Activated CD4-positive, alpha-beta memory T cell treated with anti-CD3 and anti-CD28 coated beads for 36 hours (primary cell): ENCODE data around the gene DOK6. TPM values are rescaled to one million over a fixed set of nuclear protein-coding genes. Genes with fewer than 3 reads are reported as not detected.

Experiments used
- CTCF ChIA-PET: fragments of 350-600 bp; sonication (Branson Sonifier 250); formaldehyde crosslinking; loops from one replicate; lab custom pipeline; 2021; ENCODE audit warnings: antibody characterized with exemption, inconsistent platforms; lab: Charles Lee
- POLR2A ChIA-PET: fragments of 350-600 bp; sonication (Branson Sonifier 250); formaldehyde crosslinking; loops from one replicate; lab custom pipeline; 2021; ENCODE audit warnings: antibody characterized with exemption; lab: Charles Lee
- DNase-seq: peaks from one replicate; pipeline ENCODE4 v3.0.0-alpha.2; 2020
- H3K27ac Mint-ChIP-seq: one replicate; pipeline ENCODE4 v1.8.0; 2021; ENCODE audit warnings: mixed read lengths
- H3K27me3 Mint-ChIP-seq: one replicate; pipeline ENCODE4 v1.8.0; 2021; ENCODE audit warnings: mixed read lengths
- H3K36me3 Mint-ChIP-seq: one replicate; pipeline ENCODE4 v1.8.0; 2021; ENCODE audit warnings: mixed read lengths
- H3K4me1 Mint-ChIP-seq: one replicate; pipeline ENCODE4 v1.8.0; 2021; ENCODE audit warnings: low read depth, mixed read lengths
- H3K4me3 Mint-ChIP-seq: one replicate; pipeline ENCODE4 v1.8.0; 2021; ENCODE audit warnings: mild to moderate bottlenecking, mixed read lengths
- H3K9me3 Mint-ChIP-seq: one replicate; pipeline ENCODE4 v1.8.0; 2021; ENCODE audit warnings: mixed read lengths
- intact Hi-C: fragments of 100-400 bp; cut with micrococcal nuclease; formaldehyde crosslinking; loops from one replicate; pipeline ENCODE4 v1.15.1; 2023
- total RNA-seq, 2 experiments: library from RNA; stranded (reverse); gene quantifications; one replicate each; pipeline ENCODE4 v1.2.3, GENCODE V29; 2021

Gene DOK6
- total RNA-seq, 2 experiments from 2014 or later: not detected

DNA sequence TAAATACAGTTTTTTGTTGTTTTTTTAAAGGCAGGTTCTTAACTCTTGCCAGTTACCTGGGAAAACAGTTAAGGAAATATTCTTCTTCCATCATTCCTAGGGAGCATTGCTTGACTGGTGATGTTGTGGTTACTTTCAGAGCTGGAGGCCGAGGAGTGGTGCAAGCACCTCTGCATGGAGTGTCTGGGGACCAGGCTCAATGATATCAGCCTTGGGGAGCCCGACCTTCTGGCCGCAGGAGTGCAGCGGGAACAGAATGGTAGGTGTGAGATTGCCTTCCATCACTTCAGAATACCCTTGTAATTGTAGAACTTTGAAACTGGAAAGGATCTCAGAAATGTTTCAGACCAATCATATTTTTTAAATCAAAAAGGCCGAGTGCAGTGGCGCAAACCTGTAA lies 276.9 kb downstream of the DOK6 start:
- no peaks in the 10 kb centered on the region for H3K9me3 Mint-ChIP-seq
- no peaks in the 10 kb centered on the region for H3K27me3 Mint-ChIP-seq
- H3K27ac Mint-ChIP-seq: no peak overlapping the region
- H3K4me3 Mint-ChIP-seq: no peak overlapping the region
- no peaks in the 10 kb centered on the region for H3K4me1 Mint-ChIP-seq
- ChIA-PET CTCF (no interaction called here), POLR2A (no interaction called here)
- intact Hi-C loops: no loop called here
- no peak for DNase-seq
- no peaks in the 10 kb centered on the region for H3K36me3 Mint-ChIP-seq

DNA sequence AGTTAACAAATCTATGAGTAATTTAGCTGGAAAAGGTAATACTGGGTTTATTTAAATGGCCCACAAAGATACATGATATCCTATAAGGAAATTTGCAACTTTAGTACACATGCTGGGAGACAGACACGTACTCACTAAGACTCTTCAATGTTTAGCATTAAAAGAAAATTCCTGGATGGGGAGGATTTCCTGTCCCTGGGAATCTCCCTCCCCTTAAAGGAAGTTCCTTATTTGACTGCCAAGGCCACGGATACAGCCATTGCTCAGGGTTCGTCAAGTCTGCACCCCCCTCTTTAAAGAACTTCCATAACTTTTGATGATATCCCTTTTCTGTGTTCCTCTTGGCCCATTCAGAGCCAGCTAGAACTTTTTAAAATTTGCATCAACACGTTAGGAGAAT lies 279.4 kb downstream of the DOK6 start:
- Mint-ChIP-seq H3K9me3 (no peaks in the 10 kb centered on the region), H3K27me3 (no peaks in the 10 kb centered on the region), H3K36me3 (no peaks in the 10 kb centered on the region), H3K27ac (no peak overlapping the region), H3K4me3 (no peak overlapping the region), H3K4me1 (no peaks in the 10 kb centered on the region)
- no peak for DNase-seq
- POLR2A ChIA-PET: interaction anchor here (1.2 kb wide), 1 partner anchor 279 kb away, joined by 3 read pairs; no protein-coding TSS in a partner anchor
- intact Hi-C loops: no loop called here
- CTCF ChIA-PET: no interaction called here

DNA sequence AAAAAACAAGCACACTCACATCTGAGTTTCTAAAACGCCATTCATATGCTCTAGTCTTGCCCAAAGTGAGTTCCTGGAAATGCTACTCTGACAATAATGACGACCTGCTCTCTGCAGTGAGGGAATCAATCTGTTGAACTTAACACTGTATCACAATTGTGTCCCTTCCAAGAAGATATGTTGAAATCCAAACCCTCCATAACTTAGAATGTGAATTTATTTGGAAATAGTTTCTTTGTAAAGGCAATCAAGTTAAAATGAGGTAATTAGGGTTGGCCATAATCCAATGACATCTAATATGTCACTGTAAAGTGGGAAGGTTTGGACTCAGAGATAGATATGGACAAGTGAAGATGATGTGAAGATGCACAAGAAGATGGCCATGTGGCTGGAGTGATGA lies 282.5 kb downstream of the DOK6 start:
- intact Hi-C loops: no loop called here
- H3K9me3 Mint-ChIP-seq: no peaks in the 10 kb centered on the region
- no peaks in the 10 kb centered on the region for H3K27me3 Mint-ChIP-seq
- H3K4me3 Mint-ChIP-seq: no peak overlapping the region
- POLR2A ChIA-PET: no interaction called here
- H3K27ac Mint-ChIP-seq: no peak overlapping the region
- CTCF ChIA-PET: interaction anchor here (1.0 kb wide), 1 partner anchor 9 kb away, joined by 3 read pairs; no protein-coding TSS in a partner anchor
- H3K36me3 Mint-ChIP-seq: no peaks in the 10 kb centered on the region
- DNase-seq: no peak
- no peaks in the 10 kb centered on the region for H3K4me1 Mint-ChIP-seq

DNA sequence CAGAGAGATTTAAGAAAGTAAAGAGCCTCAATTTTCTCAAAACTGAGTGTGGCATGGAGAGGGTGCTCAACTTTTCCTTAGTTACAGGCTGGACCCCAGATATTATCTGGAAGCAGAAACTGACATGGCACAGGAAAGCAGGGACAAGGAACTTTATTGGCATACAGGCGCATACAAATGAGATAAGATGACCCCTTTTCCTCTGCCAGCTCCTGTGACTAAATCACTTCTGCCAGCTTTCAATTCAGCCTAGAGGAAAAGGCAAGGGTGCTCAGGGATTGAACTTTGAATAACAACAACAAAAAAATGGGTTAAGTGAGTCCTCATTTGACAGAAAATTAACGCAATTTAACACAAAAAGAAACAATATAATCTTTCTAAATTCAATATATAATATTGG lies 284.1 kb downstream of the DOK6 start:
- Mint-ChIP-seq H3K27me3 (no peaks in the 10 kb centered on the region), H3K4me1 (no peaks in the 10 kb centered on the region), H3K27ac (no peak overlapping the region), H3K36me3 (no peaks in the 10 kb centered on the region), H3K4me3 (no peak overlapping the region), H3K9me3 (no peaks in the 10 kb centered on the region)
- ChIA-PET POLR2A (no interaction called here), CTCF (no interaction called here)
- intact Hi-C loops: no loop called here
- no peak for DNase-seq

DNA sequence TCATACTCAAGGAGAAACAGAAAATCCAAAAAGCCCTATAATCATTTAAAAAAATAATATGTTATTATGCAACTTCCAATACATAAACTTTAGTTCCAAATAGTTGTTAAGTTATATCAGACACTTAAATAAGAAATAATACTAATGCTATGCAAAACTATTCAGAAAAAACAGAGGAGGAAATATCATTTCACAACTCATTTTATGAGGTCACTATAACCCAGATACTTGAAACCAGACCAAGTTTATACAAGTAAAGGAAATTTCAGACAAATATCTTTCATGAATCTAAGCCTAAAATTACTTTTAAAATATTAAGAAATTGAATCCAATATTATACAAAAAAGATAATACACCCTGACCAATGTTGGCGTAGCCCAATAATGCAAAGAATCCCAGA lies 286.2 kb downstream of the DOK6 start:
- intact Hi-C loops: no loop called here
- Mint-ChIP-seq H3K4me3 (no peak overlapping the region), H3K27ac (no peak overlapping the region), H3K4me1 (no peaks in the 10 kb centered on the region), H3K36me3 (no peaks in the 10 kb centered on the region), H3K27me3 (no peaks in the 10 kb centered on the region), H3K9me3 (no peaks in the 10 kb centered on the region)
- ChIA-PET POLR2A (no interaction called here), CTCF (no interaction called here)
- DNase-seq: no peak

DNA sequence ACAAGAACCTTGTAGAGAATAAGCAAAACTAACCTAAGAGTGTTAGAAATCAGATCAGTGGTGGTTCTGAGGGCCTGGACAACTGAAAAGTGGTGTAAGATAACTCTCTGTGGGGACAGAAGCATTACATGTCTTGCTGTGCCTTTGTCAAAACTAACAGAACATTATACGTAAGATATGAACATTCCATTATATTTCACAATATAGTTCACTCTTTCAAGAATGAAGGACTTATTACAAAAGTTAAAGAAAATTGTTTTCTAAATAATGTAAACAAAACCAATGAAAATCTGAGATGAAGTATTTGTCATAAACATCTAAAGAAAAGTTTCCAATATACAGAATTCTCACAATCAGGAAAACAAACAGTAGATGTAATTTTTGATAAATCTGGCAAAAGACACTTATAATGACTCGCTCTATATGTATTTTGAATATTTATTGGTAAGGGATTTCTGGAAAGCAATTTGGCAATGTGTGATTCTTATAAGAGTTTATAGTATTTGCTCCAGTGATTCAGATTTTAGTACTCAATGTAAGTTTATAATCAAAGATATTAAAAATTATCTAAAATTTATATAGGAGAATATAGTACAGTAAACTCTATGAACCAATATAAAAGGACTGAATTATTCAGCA lies 288.6 kb downstream of the DOK6 start:
- Mint-ChIP-seq H3K27ac (no peak overlapping the region), H3K4me3 (no peak overlapping the region), H3K36me3 (no peaks in the 10 kb centered on the region), H3K4me1 (no peaks in the 10 kb centered on the region), H3K27me3 (no peaks in the 10 kb centered on the region), H3K9me3 (no peaks in the 10 kb centered on the region)
- ChIA-PET POLR2A (no interaction called here), CTCF (no interaction called here)
- no peak for DNase-seq
- intact Hi-C loops: no loop called here

GRCh38 chr18:69691008-69691760 lies 290.5 kb downstream of the DOK6 start:
- no peak overlapping the region for H3K27ac Mint-ChIP-seq
- POLR2A ChIA-PET: no interaction called here
- intact Hi-C loops: no loop called here
- no peaks in the 10 kb centered on the region for H3K27me3 Mint-ChIP-seq
- H3K4me1 Mint-ChIP-seq: no peaks in the 10 kb centered on the region
- no peaks in the 10 kb centered on the region for H3K9me3 Mint-ChIP-seq
- H3K36me3 Mint-ChIP-seq: no peaks in the 10 kb centered on the region
- H3K4me3 Mint-ChIP-seq: no peak overlapping the region
- CTCF ChIA-PET: no interaction called here
- no peak for DNase-seq

GRCh38 chr18:69697069-69697468 lies 296.4 kb downstream of the DOK6 start:
- intact Hi-C loops: no loop called here
- H3K9me3 Mint-ChIP-seq: no peaks in the 10 kb centered on the region
- H3K27me3 Mint-ChIP-seq: no peaks in the 10 kb centered on the region
- H3K4me3 Mint-ChIP-seq: no peak overlapping the region
- POLR2A ChIA-PET: no interaction called here
- no peaks in the 10 kb centered on the region for H3K4me1 Mint-ChIP-seq
- H3K27ac Mint-ChIP-seq: no peak overlapping the region
- no peak for DNase-seq
- no peaks in the 10 kb centered on the region for H3K36me3 Mint-ChIP-seq
- CTCF ChIA-PET: no interaction called here

GRCh38 chr18:69697689-69698088 lies 297.0 kb downstream of the DOK6 start:
- intact Hi-C loops: no loop called here
- H3K9me3 Mint-ChIP-seq: no peaks in the 10 kb centered on the region
- ChIA-PET CTCF (no interaction called here), POLR2A (no interaction called here)
- no peaks in the 10 kb centered on the region for H3K36me3 Mint-ChIP-seq
- no peaks in the 10 kb centered on the region for H3K27me3 Mint-ChIP-seq
- DNase-seq: no peak
- no peak overlapping the region for H3K4me3 Mint-ChIP-seq
- H3K4me1 Mint-ChIP-seq: no peaks in the 10 kb centered on the region
- H3K27ac Mint-ChIP-seq: no peak overlapping the region

DNA sequence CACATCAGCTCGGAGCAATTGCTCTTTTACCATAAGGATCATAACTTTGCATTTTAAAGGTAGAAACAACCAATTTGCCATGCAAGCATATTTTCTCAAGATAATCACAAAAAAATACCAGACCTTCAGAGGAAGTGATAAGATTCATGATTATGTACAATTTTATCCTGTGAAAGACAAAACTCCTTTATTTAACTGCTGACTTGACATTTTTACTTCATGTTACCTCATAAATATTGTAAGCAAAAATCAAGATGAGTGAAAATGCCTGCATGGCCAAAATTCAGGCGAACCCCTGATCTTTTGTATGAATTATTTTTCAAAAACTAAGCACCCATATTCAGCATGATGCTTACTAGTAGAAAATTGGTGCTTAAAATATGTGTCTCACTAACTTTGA lies 300.6 kb downstream of the DOK6 start:
- CTCF ChIA-PET: no interaction called here
- H3K36me3 Mint-ChIP-seq: no peaks in the 10 kb centered on the region
- DNase-seq: no peak
- H3K27me3 Mint-ChIP-seq: no peaks in the 10 kb centered on the region
- H3K9me3 Mint-ChIP-seq: no peaks in the 10 kb centered on the region
- intact Hi-C loops: no loop called here
- POLR2A ChIA-PET: no interaction called here
- peaks cover 1% of the 10 kb centered on the region for H3K4me1 Mint-ChIP-seq
- H3K4me3 Mint-ChIP-seq: no peak overlapping the region
- H3K27ac Mint-ChIP-seq: no peak overlapping the region

GRCh38 chr18:69703461-69703860 lies 302.8 kb downstream of the DOK6 start:
- peaks cover 1% of the 10 kb centered on the region for H3K4me1 Mint-ChIP-seq
- ChIA-PET POLR2A (no interaction called here), CTCF (no interaction called here)
- H3K4me3 Mint-ChIP-seq: no peak overlapping the region
- no peaks in the 10 kb centered on the region for H3K9me3 Mint-ChIP-seq
- no peak for DNase-seq
- intact Hi-C loops: no loop called here
- no peaks in the 10 kb centered on the region for H3K36me3 Mint-ChIP-seq
- no peak overlapping the region for H3K27ac Mint-ChIP-seq
- H3K27me3 Mint-ChIP-seq: no peaks in the 10 kb centered on the region

GRCh38 chr18:69705987-69706386 lies 305.3 kb downstream of the DOK6 start:
- Mint-ChIP-seq H3K27ac (no peak overlapping the region), H3K4me3 (no peak overlapping the region), H3K27me3 (no peaks in the 10 kb centered on the region), H3K9me3 (no peaks in the 10 kb centered on the region), H3K4me1 (peaks cover 1% of the 10 kb centered on the region), H3K36me3 (no peaks in the 10 kb centered on the region)
- CTCF ChIA-PET: no interaction called here
- intact Hi-C loops: no loop called here
- DNase-seq: no peak
- POLR2A ChIA-PET: no interaction called here

- CTCF ChIA-PET: no interaction called here
- Mint-ChIP-seq H3K27me3 (no peaks in the 10 kb centered on the region), H3K4me3 (no peak overlapping the region), H3K36me3 (no peaks in the 10 kb centered on the region), H3K9me3 (no peaks in the 10 kb centered on the region), H3K4me1 (peaks cover 1% of the 10 kb centered on the region), H3K27ac (no peak overlapping the region)
- no peak for DNase-seq
- POLR2A ChIA-PET: no interaction called here
- intact Hi-C loops: no loop called here
Observed at GRCh38 chr18:69708844-69709243, 308.2 kb downstream of the DOK6 start.
